Neural progenitor cell (in vitro differentiated cells): ENCODE results near the gene CYP2A7.
"Not testable (repeated sequence)": the region's sequence is repeated elsewhere in the genome, so short reads cannot be mapped to it uniquely, and the experiment has no call there.

Experiments
- CTCF ChIP-seq: fragments of 200-600 bp; sonication (generic); IDR thresholded peaks from 2 replicates; pipeline ENCODE4 v1.5.1; 2017; ENCODE audit warnings: antibody characterized with exemption, mild to moderate bottlenecking
- EZH2 ChIP-seq: fragments of 200-600 bp; sonication (generic); IDR thresholded peaks from 2 replicates; pipeline ENCODE4 v1.6.1; 2017; ENCODE audit warnings: antibody characterized with exemption, mild to moderate bottlenecking, moderate library complexity

GRCh38 chr19:40879349-40879748 lies 2.7 kb downstream of the CYP2A7 start:
- TF ChIP-seq CTCF, EZH2: not testable (repeated sequence)
